ENCODE data around the gene BTBD2. TPM values are rescaled to one million over a fixed set of nuclear protein-coding genes. Genes with fewer than 3 reads are reported as not detected.

BTBD2 gene
- total RNA-seq, 1 donor from 2014 or later, result 53.4 TPM

GRCh38 chr19:2058570-2059421, 43.3 kb upstream of the BTBD2 start:
- Histone ChIP-seq H3K9me3 (replicated peaks) (no peaks in the 10 kb centered on the region), H3K27ac (replicated peaks) (peak overlapping the region; percentile 100), H3K27me3 (ENCODE audit: low read depth) (no peaks in the 10 kb centered on the region), H3K36me3 (no peaks in the 10 kb centered on the region), H3K4me3 (no peak overlapping the region), H3K4me1 (peaks cover 95% of the 10 kb centered on the region)
- TF ChIP-seq CTCF (IDR thresholded peaks at IDR 0.05; ENCODE audit: borderline replicate concordance), result no peak
- no peak for DNase-seq
- intact Hi-C loops (cut with micrococcal nuclease), result no loop called here

- Histone ChIP-seq H3K36me3 (no peaks in the 10 kb centered on the region), H3K4me3 (no peak overlapping the region), H3K27me3 (ENCODE audit: low read depth) (no peaks in the 10 kb centered on the region), H3K4me1 (peaks cover 89% of the 10 kb centered on the region), H3K9me3 (replicated peaks) (no peaks in the 10 kb centered on the region), H3K27ac (replicated peaks) (peak overlapping the region; percentile 100)
- intact Hi-C loops (cut with micrococcal nuclease), result no loop called here
- no peak for TF ChIP-seq CTCF (IDR thresholded peaks at IDR 0.05; ENCODE audit: borderline replicate concordance)
- DNase-seq, result no peak
Measured at GRCh38 chr19:2057484-2058469, 42.3 kb upstream of the BTBD2 start.

GRCh38 chr19:2056837-2057192, 41.3 kb upstream of the BTBD2 start:
- Histone ChIP-seq H3K36me3 (no peaks in the 10 kb centered on the region), H3K27ac (replicated peaks) (peak overlapping the region; percentile 100), H3K4me3 (no peak overlapping the region), H3K4me1 (peaks cover 88% of the 10 kb centered on the region), H3K9me3 (replicated peaks) (no peaks in the 10 kb centered on the region), H3K27me3 (ENCODE audit: low read depth) (no peaks in the 10 kb centered on the region)
- DNase-seq, result no peak
- intact Hi-C loops (cut with micrococcal nuclease), result no loop called here
- TF ChIP-seq CTCF (IDR thresholded peaks at IDR 0.05; ENCODE audit: borderline replicate concordance), result no peak

- Histone ChIP-seq H3K27me3 (ENCODE audit: low read depth) (no peaks in the 10 kb centered on the region), H3K9me3 (replicated peaks) (no peaks in the 10 kb centered on the region), H3K27ac (replicated peaks) (peak overlapping the region; percentile 100), H3K4me3 (peak overlapping the region; percentile 62), H3K36me3 (no peaks in the 10 kb centered on the region), H3K4me1 (peaks cover 91% of the 10 kb centered on the region)
- peak; percentile 71 for DNase-seq
- TF ChIP-seq CTCF (IDR thresholded peaks at IDR 0.05; ENCODE audit: borderline replicate concordance), result no peak
- intact Hi-C loops (cut with micrococcal nuclease), result no loop called here
Measured at GRCh38 chr19:2055931-2056836, 40.7 kb upstream of the BTBD2 start.

GRCh38 chr19:2054763-2055162, 39.2 kb upstream of the BTBD2 start:
- intact Hi-C loops (cut with micrococcal nuclease), result no loop called here
- Histone ChIP-seq H3K27me3 (ENCODE audit: low read depth) (no peaks in the 10 kb centered on the region), H3K27ac (replicated peaks) (peak overlapping the region; percentile 100), H3K4me3 (no peak overlapping the region), H3K9me3 (replicated peaks) (no peaks in the 10 kb centered on the region), H3K36me3 (no peaks in the 10 kb centered on the region), H3K4me1 (peaks cover 87% of the 10 kb centered on the region)
- TF ChIP-seq CTCF (IDR thresholded peaks at IDR 0.05; ENCODE audit: borderline replicate concordance), result no peak
- DNase-seq, result no peak

All from left ventricle myocardium inferior (tissue), 1 donor.